Panc1 (cell line): Measurements from ENCODE around the gene NEURL3. TPM values are rescaled to one million over a fixed set of nuclear protein-coding genes. Genes with fewer than 3 reads are reported as not detected.

ENCODE experiments used
- ATAC-seq: fragments of 200-7000 bp; cut with Tn5 transposase; 2 replicates; pipeline ENCODE4 v1.9.1; 2020; ENCODE audit warnings: mild to moderate bottlenecking, moderate library complexity
- BruUV-seq: library from RNA; stranded (reverse); fragments of 400-500 nt; replicated peaks from 2 replicates; lab custom pipeline; 2021; lab: Mats Ljungman, UMichigan
- CTCF ChIA-PET: fragments of 300-600 bp; sonication (Branson Sonifier 250); formaldehyde crosslinking; loops from one replicate; lab custom pipeline; 2022; ENCODE audit warnings: antibody characterized with exemption; lab: Charles Lee
- POLR2A ChIA-PET: fragments of 300-600 bp; sonication (Branson Sonifier 250); formaldehyde crosslinking; loops from one replicate; lab custom pipeline; 2022; ENCODE audit warnings: antibody characterized with exemption; lab: Charles Lee
- DNase-seq: peaks from one replicate; pipeline ENCODE4 v3.0.0-alpha.2; 2010; ENCODE audit warnings: low read depth, low spot score
- H3K27ac ChIP-seq: 2 replicates; pipeline ENCODE4 v1.5.1; 2011; ENCODE audit warnings: mild to moderate bottlenecking, low read length, inconsistent platforms
- H3K27me3 ChIP-seq: fragments of 200-500 bp; sonication (Bioruptor generic); 2 replicates; pipeline ENCODE4 v1.6.0; 2014; ENCODE audit warnings: low read length, inconsistent platforms; ENCODE audit not compliant: control insufficient read depth, insufficient read depth
- H3K36me3 ChIP-seq: fragments of 200-500 bp; sonication (Bioruptor generic); 2 replicates; pipeline ENCODE4 v1.5.1; 2014; ENCODE audit warnings: inconsistent platforms, mild to moderate bottlenecking, low read length, moderate library complexity; ENCODE audit not compliant: control insufficient read depth, insufficient read depth
- H3K4me1 ChIP-seq: 2 replicates; pipeline ENCODE4 v1.5.1; 2011; ENCODE audit warnings: inconsistent platforms, mild to moderate bottlenecking, low read length, moderate library complexity; ENCODE audit not compliant: control insufficient read depth, insufficient read depth
- H3K4me3 ChIP-seq, 2 experiments: 2 replicates each; pipeline ENCODE4 v1.5.1; 2011 to 2012; ENCODE audit warnings: low read depth in 2 of 2, low read length in 2 of 2, mild to moderate bottlenecking in 2 of 2, inconsistent platforms in 1 of 2, moderate library complexity in 1 of 2
- H3K9me3 ChIP-seq: fragments of 200-500 bp; sonication (Bioruptor generic); 2 replicates; pipeline ENCODE4 v1.5.1; 2014; ENCODE audit warnings: low read depth, mild to moderate bottlenecking, inconsistent platforms, low read length, moderate library complexity; ENCODE audit not compliant: control insufficient read depth, insufficient read depth
- CTCF ChIP-seq: fragments of 450-650 bp; IDR thresholded peaks from 2 replicates; pipeline ENCODE4 v1.5.1; 2017; ENCODE audit warnings: mild to moderate bottlenecking
- POLR2AphosphoS5 ChIP-seq: IDR thresholded peaks from 2 replicates; pipeline ENCODE4 v1.6.1; 2012; ENCODE audit warnings: mild to moderate bottlenecking, low read depth, low read length, moderate library complexity
- REST ChIP-seq, 2 experiments: IDR thresholded peaks; 2 replicates each; pipeline ENCODE4 v1.6.1; 2011 to 2012; ENCODE audit warnings: low read depth in 2 of 2, control low read depth in 1 of 2, low read length in 1 of 2, mild to moderate bottlenecking in 1 of 2, moderate library complexity in 1 of 2; ENCODE audit not compliant: insufficient read depth in 1 of 2
- SIN3A ChIP-seq: IDR thresholded peaks from 2 replicates; pipeline ENCODE4 v1.6.1; 2012; ENCODE audit warnings: low read depth, mild to moderate bottlenecking, low read length, moderate library complexity, borderline replicate concordance; ENCODE audit not compliant: insufficient read depth
- TCF7L2 ChIP-seq: IDR thresholded peaks from 2 replicates; pipeline ENCODE4 v1.6.1; 2011; ENCODE audit warnings: mild to moderate bottlenecking, low read depth, low read length, inconsistent platforms
- in situ Hi-C: cut with HindIII; loops from 2 replicates; pipeline ENCODE4 v1.10.0; 2016; ENCODE audit warnings: low sequenced_read_pairs, low pct_unique_long_range_greater_than_20kb
- intact Hi-C: fragments of 100-400 bp; cut with micrococcal nuclease; formaldehyde crosslinking; loops from one replicate; pipeline ENCODE4 v1.10.0; 2022; ENCODE audit not compliant: unreplicated experiment
- total RNA-seq: library from RNA; stranded (reverse); gene quantifications from one replicate; pipeline ENCODE4 v1.2.1, GENCODE V29; 2021; ENCODE audit not compliant: unreplicated experiment

Gene NEURL3
- total RNA-seq, 1 experiment from 2014 or later, result 1.2 TPM

GRCh38 chr2:96551605-96552314, 46.6 kb upstream of the NEURL3 start:
- H3K27me3 ChIP-seq, result no peaks in the 10 kb centered on the region

More at GRCh38 chr2:96551605-96552314, 46.6 kb upstream of the NEURL3 start:
- intact Hi-C loops (no loop called here), in situ Hi-C loops (no loop called here)
- BruUV-seq, result no TSS peak
- POLR2A ChIA-PET, result no interaction called here
- CTCF ChIA-PET, result no interaction called here
- ATAC-seq (no peak), DNase-seq (no peak)
- no peak overlapping the region for H3K4me3 ChIP-seq
- TF ChIP-seq TCF7L2 (no peak), POLR2AphosphoS5 (no peak), SIN3A (no peak), REST (IDR thresholded peaks at IDR 0.05; ENCODE audit: insufficient read depth in 1 of 2, low read depth in 2 of 2, low read length in 1 of 2) (no peak), CTCF (no peak)
- no peaks in the 10 kb centered on the region for H3K9me3 ChIP-seq
- H3K4me1 ChIP-seq, result peaks cover 8% of the 10 kb centered on the region
- no peaks in the 10 kb centered on the region for H3K36me3 ChIP-seq
- no peak overlapping the region for H3K27ac ChIP-seq
